HUES6 (cell line): ENCODE results near the gene ATG2B.

Experiments
- H3K27ac ChIP-seq: 2 replicates; pipeline ENCODE4 v1.7.0; 2013; ENCODE audit warnings: low read depth, mild to moderate bottlenecking, low read length, inconsistent platforms
- H3K27me3 ChIP-seq: 2 replicates; pipeline ENCODE4 v1.6.1; 2013; ENCODE audit warnings: low read length; ENCODE audit not compliant: control insufficient read depth, insufficient read depth
- H3K36me3 ChIP-seq: 2 replicates; pipeline ENCODE4 v1.6.1; 2013; ENCODE audit warnings: low read length; ENCODE audit not compliant: control insufficient read depth, insufficient read depth
- H3K4me1 ChIP-seq: 2 replicates; pipeline ENCODE4 v1.6.1; 2013; ENCODE audit warnings: low read length; ENCODE audit not compliant: control insufficient read depth, insufficient read depth
- H3K4me3 ChIP-seq: 2 replicates; pipeline ENCODE4 v1.5.1; 2013; ENCODE audit warnings: low read depth, low read length
- H3K9ac ChIP-seq: one replicate; pipeline ENCODE4 v1.6.1; 2013; ENCODE audit warnings: mild to moderate bottlenecking, low read length
- H3K9me3 ChIP-seq: 2 replicates; pipeline ENCODE4 v1.6.1; 2013; ENCODE audit warnings: low read depth, low read length; ENCODE audit not compliant: control insufficient read depth, insufficient read depth

Gene ATG2B

DNA sequence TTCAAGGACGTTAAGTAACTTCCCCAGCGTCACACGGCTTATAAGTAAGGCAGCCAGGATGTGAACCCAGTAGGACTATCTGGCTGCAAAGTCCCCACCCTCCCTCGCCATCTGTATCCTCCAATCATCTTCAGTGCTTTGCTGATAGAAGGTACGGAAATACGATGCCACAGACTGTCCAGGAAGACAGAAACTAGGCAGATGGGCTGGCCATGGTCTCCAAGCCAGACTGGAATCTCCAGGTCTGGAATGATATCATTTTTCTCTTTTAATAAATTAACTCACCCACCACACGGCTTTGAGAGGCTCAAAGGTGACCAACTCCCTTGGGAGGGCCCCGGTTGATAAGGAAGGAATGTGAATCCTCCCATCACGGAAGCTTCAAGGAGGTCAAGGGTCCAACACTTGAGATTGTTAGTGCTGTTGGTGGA lies 123.4 kb downstream of the ATG2B start:
- H3K9ac ChIP-seq, result no peak overlapping the region
- H3K36me3 ChIP-seq, result no peaks in the 10 kb centered on the region
- H3K27me3 ChIP-seq, result no peaks in the 10 kb centered on the region
- peaks cover 13% of the 10 kb centered on the region for H3K4me1 ChIP-seq
- H3K27ac ChIP-seq, result no peak overlapping the region
- H3K4me3 ChIP-seq, result no peak overlapping the region
- H3K9me3 ChIP-seq, result no peaks in the 10 kb centered on the region; the same call in 1 of the 2 replicates

DNA sequence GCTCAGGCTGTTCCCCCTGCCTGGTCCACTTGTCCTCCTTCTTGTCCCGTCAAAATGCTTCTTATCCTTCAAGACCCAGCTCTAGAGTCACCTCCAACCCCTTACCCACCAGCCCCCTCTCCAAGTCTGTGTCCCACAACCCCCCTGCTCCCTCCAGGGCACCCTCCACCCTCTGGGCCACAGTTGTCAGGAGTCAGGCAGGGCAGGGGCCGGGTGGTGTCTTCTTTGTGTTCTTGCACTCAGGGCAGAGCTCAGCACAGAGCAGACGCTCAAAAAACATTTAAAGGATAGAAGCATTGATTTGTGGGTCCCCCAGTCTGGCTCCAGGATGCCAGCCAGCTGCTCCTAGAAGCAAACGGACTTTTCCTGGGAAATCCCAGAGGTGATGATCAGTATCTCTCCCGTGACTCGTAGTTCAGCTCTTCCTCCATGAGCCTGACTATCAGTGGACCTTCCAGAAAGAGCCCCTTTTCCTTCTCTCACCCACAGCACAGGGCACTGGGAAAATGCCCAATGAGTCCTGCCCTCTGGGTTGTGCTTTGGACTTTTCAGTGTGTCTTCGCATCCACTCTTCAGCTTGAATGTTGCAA lies 124.4 kb downstream of the ATG2B start:
- H3K4me3 ChIP-seq, result no peak overlapping the region
- H3K36me3 ChIP-seq, result no peaks in the 10 kb centered on the region
- no peak overlapping the region for H3K27ac ChIP-seq
- H3K4me1 ChIP-seq, result peaks cover 22% of the 10 kb centered on the region
- H3K9ac ChIP-seq, result no peak overlapping the region
- no peaks in the 10 kb centered on the region for H3K27me3 ChIP-seq
- H3K9me3 ChIP-seq, result no peaks in the 10 kb centered on the region; the same call in 1 of the 2 replicates

DNA sequence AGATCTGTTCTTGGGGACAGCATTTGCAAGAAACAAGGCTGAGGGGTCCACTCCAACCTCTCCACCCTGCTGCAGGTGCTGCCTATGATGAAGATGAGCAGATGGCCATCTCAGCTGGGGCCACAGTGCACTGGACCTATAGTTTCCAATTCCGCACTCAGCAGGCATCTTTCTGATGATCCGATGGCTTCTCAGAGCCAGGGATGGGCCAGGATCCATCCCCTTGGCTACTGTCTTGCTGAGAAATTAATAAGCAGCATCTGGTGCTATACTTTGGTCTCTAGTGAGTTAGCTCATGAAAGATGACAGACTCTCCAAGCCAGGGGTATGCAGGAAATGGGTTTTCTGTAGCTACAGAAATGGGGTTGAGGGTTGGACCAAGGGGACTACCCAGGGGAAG lies 125.5 kb downstream of the ATG2B start:
- Histone ChIP-seq H3K27me3 (no peaks in the 10 kb centered on the region), H3K4me3 (no peak overlapping the region), H3K9ac (no peak overlapping the region), H3K27ac (no peak overlapping the region), H3K9me3 (no peaks in the 10 kb centered on the region; the same call in 1 of the 2 replicates), H3K36me3 (no peaks in the 10 kb centered on the region), H3K4me1 (peaks cover 22% of the 10 kb centered on the region)

DNA sequence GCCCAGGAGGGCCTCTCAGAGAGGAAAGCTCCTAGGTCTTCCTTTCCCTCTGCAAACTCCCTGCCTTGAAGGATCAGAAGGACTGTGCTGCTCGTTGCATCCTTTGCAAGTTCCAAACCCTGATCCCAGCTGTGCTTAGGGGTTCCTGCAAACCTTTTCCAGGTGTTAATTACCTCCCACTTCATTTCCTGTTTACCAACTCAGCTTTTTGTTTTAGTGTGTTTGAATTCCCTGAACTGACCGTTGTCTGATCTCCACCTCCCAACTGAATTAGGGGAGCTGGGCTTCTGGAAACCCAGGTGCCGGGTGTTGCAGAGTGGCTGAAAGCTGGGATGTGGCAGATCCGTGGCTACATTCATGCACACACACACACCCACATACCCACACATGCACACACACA lies 127.7 kb downstream of the ATG2B start:
- H3K36me3 ChIP-seq, result no peaks in the 10 kb centered on the region
- no peak overlapping the region for H3K4me3 ChIP-seq
- H3K27me3 ChIP-seq, result no peaks in the 10 kb centered on the region
- no peak overlapping the region for H3K9ac ChIP-seq
- no peaks in the 10 kb centered on the region for H3K9me3 ChIP-seq
- H3K27ac ChIP-seq, result no peak overlapping the region
- H3K4me1 ChIP-seq, result peaks cover 22% of the 10 kb centered on the region

DNA sequence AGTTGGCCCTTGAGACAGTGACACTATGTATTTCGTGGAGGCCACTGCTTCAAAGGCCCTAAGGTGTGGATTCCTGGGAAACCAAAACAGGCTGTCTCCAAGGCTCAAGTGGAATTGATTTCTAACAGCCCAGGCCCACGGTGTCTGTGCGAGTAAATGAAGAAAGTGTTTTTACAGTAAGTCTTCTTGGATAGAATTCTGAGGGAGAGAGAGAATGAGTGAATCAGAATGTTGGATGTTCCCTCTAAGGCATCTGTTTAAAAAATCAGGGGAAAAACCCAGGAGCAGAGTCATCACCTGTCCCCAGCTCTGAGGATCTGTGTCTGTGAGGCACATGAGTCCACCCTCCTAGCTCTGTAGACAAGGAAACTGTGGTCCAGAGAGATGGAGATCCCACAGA lies 129.5 kb downstream of the ATG2B start:
- Histone ChIP-seq H3K9me3 (peaks cover 3% of the 10 kb centered on the region; the same call in 1 of the 2 replicates), H3K27ac (no peak overlapping the region)

DNA sequence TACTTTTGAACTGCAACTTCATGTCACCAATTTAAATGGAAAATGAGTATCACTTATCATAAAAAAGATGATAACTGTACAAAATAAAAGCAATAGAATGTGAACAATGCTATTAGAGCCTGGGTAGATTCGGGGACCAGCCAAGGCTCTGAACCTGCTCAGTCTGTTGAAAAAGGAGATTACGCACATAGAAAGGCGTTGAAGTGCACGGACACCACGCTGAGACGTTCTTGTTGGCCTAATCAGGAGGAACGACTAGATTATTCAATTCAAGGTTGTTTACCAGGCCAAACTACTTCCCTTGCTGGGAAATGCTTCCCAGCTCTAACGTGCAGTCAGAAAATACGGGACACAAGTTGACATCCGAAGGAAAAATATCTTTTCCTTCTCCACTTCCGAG lies 130.6 kb downstream of the ATG2B start:
- H3K9me3 ChIP-seq, result peaks cover 10% of the 10 kb centered on the region
- no peaks in the 10 kb centered on the region for H3K27me3 ChIP-seq
- H3K4me3 ChIP-seq, result no peak overlapping the region
- peaks cover 22% of the 10 kb centered on the region for H3K4me1 ChIP-seq
- no peaks in the 10 kb centered on the region for H3K36me3 ChIP-seq
- H3K9ac ChIP-seq, result no peak overlapping the region
- H3K27ac ChIP-seq, result no peak overlapping the region

More for the DNA sequence above, 129.5 kb downstream of the ATG2B start:
- no peaks in the 10 kb centered on the region for H3K27me3 ChIP-seq
- peaks cover 22% of the 10 kb centered on the region for H3K4me1 ChIP-seq
- H3K9ac ChIP-seq, result no peak overlapping the region
- H3K4me3 ChIP-seq, result no peak overlapping the region
- no peaks in the 10 kb centered on the region for H3K36me3 ChIP-seq

DNA sequence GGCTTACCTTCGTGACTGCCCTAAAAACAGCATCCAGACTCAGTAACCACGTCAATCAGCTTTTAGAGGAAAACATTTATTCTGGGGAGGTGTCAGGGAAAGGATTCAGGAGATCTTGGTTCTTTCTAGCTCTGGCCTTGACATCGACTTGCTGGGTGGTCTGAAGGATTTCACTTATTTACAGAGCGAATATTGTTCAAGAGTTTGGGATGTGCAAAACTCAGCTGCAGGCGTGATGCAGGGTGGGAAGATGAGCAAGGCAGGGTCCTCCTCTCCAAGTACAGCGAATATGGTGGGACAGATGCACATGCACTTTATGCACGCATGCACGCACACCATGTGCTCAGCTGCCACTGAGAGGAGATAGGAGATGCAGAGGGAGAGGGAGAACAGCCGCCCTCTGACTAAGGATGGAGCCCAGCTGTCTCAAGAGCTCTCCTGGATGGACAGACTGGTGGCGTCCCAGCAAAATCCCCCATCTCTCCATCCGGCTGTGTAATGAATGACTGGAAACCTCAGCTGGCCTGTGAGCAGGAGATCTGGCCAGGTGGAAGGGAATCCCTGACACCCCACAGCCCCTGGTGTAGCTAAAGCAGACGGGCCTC lies 131.5 kb downstream of the ATG2B start:
- no peaks in the 10 kb centered on the region for H3K36me3 ChIP-seq
- no peak overlapping the region for H3K27ac ChIP-seq
- no peak overlapping the region for H3K4me3 ChIP-seq
- H3K4me1 ChIP-seq, result peaks cover 22% of the 10 kb centered on the region
- H3K9ac ChIP-seq, result no peak overlapping the region
- peaks cover 13% of the 10 kb centered on the region for H3K9me3 ChIP-seq
- H3K27me3 ChIP-seq, result no peaks in the 10 kb centered on the region

DNA sequence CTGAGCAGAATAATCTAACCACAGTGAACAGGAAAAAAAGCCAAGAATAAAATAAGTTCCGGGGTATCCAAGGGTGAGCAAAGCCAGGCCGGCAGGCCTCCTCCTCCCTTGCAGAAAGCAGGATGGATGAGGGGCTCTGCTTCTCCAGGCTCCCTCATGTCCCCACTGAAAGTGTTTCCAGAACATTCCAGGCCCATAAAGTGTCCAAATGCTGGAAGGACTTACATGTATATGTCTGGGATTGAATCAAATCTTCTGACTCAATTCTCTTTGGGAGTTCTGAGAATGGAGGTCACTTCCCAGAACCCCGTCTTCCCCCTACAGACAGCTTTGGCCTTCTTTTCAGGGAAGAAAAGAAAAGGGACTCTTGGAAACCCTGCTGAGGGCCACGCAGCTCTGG lies 132.1 kb downstream of the ATG2B start:
- H3K27ac ChIP-seq, result no peak overlapping the region
- peaks cover 13% of the 10 kb centered on the region for H3K9me3 ChIP-seq
- H3K36me3 ChIP-seq, result no peaks in the 10 kb centered on the region
- H3K4me3 ChIP-seq, result no peak overlapping the region
- H3K4me1 ChIP-seq, result peaks cover 20% of the 10 kb centered on the region
- H3K27me3 ChIP-seq, result no peaks in the 10 kb centered on the region
- H3K9ac ChIP-seq, result no peak overlapping the region

DNA sequence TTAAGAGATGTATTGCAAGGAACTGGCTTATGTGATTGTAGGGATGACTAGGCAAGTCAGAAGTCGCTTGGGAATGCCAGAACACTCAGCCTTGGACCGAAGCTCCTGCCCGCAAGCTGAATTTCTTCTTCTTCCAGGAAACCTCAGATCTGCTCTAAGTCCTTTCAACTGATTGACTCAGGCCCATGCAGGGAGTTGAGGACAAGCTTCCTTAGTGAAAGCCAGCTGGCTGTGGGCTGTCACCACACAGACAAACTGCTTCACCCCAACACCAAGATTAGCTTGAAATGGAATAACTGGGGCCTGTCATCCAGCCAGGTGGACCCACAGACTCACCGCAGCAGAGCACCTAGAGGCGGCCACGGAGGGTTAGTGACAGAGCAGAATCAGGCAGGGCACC lies 133.8 kb downstream of the ATG2B start:
- H3K9me3 ChIP-seq, result peaks cover 13% of the 10 kb centered on the region
- no peak overlapping the region for H3K9ac ChIP-seq
- no peak overlapping the region for H3K27ac ChIP-seq
- no peak overlapping the region for H3K4me3 ChIP-seq
- no peaks in the 10 kb centered on the region for H3K36me3 ChIP-seq
- peaks cover 16% of the 10 kb centered on the region; the same call in 1 of the 2 replicates for H3K4me1 ChIP-seq
- H3K27me3 ChIP-seq, result no peaks in the 10 kb centered on the region
